ENCODE measurements around the gene CRYAA.

DNA sequence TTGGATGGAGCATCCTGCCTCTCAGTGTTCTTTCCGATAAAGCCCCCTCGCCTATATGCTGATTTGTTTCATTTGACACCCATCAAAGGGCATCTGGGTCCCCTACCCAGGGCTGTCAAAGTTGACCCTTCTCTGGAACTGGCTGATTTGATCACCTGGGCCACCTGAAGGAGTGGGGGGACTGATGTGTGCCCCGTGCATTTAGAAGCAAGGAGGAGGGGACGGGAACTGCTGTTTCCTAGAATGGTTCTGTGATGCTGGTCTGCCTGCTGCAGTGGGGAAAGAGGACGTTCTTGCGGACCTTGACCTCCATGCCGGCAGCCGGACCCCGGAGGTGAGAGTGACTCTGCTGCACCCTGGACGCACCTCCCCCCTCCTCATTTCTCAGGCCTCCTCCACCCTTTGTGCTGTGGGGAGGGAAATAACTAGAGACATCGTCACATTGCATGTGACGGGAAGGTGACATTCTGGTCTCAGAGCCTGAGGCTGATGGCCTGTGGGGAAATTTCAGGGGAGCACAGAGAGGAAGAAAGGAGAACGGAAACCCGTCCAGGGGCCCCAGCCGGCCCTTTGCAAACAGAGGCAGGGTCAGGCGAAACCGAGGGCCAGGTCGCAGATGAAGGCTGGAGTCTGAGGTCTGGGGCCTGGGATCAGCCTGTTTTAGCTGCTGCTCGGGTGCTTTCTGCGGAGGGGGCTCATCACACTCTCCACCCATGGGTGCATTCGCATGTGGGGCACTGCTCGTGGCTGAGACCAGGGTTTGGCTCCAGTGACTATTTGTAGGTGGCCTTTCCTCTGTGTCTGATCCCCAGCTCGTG, 25.7 kb downstream of the CRYAA start:
- TF ChIP-seq, protein P1, sequence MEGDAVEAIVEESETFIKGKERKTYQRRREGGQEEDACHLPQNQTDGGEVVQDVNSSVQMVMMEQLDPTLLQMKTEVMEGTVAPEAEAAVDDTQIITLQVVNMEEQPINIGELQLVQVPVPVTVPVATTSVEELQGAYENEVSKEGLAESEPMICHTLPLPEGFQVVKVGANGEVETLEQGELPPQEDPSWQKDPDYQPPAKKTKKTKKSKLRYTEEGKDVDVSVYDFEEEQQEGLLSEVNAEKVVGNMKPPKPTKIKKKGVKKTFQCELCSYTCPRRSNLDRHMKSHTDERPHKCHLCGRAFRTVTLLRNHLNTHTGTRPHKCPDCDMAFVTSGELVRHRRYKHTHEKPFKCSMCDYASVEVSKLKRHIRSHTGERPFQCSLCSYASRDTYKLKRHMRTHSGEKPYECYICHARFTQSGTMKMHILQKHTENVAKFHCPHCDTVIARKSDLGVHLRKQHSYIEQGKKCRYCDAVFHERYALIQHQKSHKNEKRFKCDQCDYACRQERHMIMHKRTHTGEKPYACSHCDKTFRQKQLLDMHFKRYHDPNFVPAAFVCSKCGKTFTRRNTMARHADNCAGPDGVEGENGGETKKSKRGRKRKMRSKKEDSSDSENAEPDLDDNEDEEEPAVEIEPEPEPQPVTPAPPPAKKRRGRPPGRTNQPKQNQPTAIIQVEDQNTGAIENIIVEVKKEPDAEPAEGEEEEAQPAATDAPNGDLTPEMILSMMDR (IDR thresholded peaks at IDR 0.05; ENCODE audit: control extremely low read depth in 1 of 3, insufficient read depth in 1 of 3, low read depth in 1 of 3, low read length in 3 of 3) = no peak
- TF ChIP-seq POLR2A (IDR thresholded peaks at IDR 0.05; ENCODE audit: control extremely low read depth in 1 of 2, low read depth in 2 of 2, low read length in 2 of 2) (no peak), CBX8 (IDR thresholded peaks at IDR 0.05; ENCODE audit: borderline replicate concordance, low read depth, low read length) (no peak), ZNF274 (IDR thresholded peaks at IDR 0.05; ENCODE audit: borderline replicate concordance, extremely low read depth, low read length) (no peak), YY1 (IDR thresholded peaks at IDR 0.05; ENCODE audit: low read depth, low read length) (no peak), POLR2AphosphoS5 (IDR thresholded peaks at IDR 0.05; ENCODE audit: low read depth, low read length) (no peak), EZH2 (IDR thresholded peaks at IDR 0.05; ENCODE audit: low read depth, low read length, severe bottlenecking) (no peak), SUZ12 (IDR thresholded peaks at IDR 0.05; ENCODE audit: low read length) (no peak), GABPA (IDR thresholded peaks at IDR 0.05; ENCODE audit: borderline replicate concordance, insufficient read depth, low read length) (no peak), RBBP5 (IDR thresholded peaks at IDR 0.05; ENCODE audit: borderline replicate concordance, low read depth, low read length) (no peak)
- TF ChIP-seq, protein P2, sequence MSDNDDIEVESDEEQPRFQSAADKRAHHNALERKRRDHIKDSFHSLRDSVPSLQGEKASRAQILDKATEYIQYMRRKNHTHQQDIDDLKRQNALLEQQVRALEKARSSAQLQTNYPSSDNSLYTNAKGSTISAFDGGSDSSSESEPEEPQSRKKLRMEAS (IDR thresholded peaks at IDR 0.05) = no peak
- TF ChIP-seq, protein P3, sequence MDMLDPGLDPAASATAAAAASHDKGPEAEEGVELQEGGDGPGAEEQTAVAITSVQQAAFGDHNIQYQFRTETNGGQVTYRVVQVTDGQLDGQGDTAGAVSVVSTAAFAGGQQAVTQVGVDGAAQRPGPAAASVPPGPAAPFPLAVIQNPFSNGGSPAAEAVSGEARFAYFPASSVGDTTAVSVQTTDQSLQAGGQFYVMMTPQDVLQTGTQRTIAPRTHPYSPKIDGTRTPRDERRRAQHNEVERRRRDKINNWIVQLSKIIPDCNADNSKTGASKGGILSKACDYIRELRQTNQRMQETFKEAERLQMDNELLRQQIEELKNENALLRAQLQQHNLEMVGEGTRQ (IDR thresholded peaks at IDR 0.05; ENCODE audit: low read length) = no peak
- TF ChIP-seq, protein P4, sequence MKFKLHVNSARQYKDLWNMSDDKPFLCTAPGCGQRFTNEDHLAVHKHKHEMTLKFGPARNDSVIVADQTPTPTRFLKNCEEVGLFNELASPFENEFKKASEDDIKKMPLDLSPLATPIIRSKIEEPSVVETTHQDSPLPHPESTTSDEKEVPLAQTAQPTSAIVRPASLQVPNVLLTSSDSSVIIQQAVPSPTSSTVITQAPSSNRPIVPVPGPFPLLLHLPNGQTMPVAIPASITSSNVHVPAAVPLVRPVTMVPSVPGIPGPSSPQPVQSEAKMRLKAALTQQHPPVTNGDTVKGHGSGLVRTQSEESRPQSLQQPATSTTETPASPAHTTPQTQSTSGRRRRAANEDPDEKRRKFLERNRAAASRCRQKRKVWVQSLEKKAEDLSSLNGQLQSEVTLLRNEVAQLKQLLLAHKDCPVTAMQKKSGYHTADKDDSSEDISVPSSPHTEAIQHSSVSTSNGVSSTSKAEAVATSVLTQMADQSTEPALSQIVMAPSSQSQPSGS (IDR thresholded peaks at IDR 0.05; ENCODE audit: low read length) = no peak
